ENCODE measurements around the gene GP1BB. TPM values are rescaled to one million over a fixed set of nuclear protein-coding genes. Genes with fewer than 3 reads are reported as not detected.

GP1BB gene
- total and polyA plus RNA-seq, 5 donors from 2014 or later = 6.4 TPM; not detected in 4

DNA sequence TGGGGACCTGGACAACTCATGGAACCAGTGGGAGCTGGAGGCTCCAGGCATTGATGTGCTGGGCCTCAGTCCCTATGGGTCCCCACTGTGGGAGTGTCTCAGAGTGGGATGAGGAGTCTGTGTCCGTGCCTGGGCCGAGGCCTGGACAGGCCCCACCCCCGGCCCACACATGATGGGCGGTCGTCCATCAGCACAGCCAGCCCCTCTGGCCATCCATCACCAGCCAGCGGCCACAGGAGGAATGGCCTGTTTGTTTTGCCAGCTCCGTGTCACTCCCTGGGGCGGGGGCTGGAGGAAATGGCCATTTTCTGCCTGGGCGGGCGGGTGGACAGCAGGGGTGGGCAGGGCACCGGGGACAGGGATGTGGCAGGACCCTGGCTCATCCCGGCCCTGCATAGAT lies 24.2 kb downstream of the GP1BB start:
- Histone ChIP-seq H3K4me3 (ENCODE audit: low read depth, low read length) (no peak overlapping the region), H3K36me3 (ENCODE audit: control insufficient read depth, insufficient read depth, low read length) (no peaks in the 10 kb centered on the region), H3K4me1 (ENCODE audit: control insufficient read depth, insufficient read depth, low read length, poor library complexity, severe bottlenecking) (no peaks in the 10 kb centered on the region), H3K27ac (ENCODE audit: insufficient read depth, low read length, poor library complexity, severe bottlenecking) (no peak overlapping the region), H3K9me3 (ENCODE audit: control insufficient read depth in 2 of 2, low read length in 2 of 2) (no peaks in the 10 kb centered on the region), H3K27me3 (ENCODE audit: control insufficient read depth, insufficient read depth, low read length) (peaks cover under 1% of the 10 kb centered on the region)
- Mint-ChIP-seq H3K27me3 (peaks cover 6% of the 10 kb centered on the region), H3K4me3 (no peak overlapping the region), H3K36me3 (no peaks in the 10 kb centered on the region), H3K4me1 (no peaks in the 10 kb centered on the region), H3K9me3 (no peaks in the 10 kb centered on the region), H3K27ac (no peak overlapping the region)
- DNase-seq (no peak), ATAC-seq (ENCODE audit: low read depth in 2 of 2) (no peak)

- H3K27ac Mint-ChIP-seq = no peak overlapping the region
- peaks cover 3% of the 10 kb centered on the region for H3K27me3 ChIP-seq (ENCODE audit: control insufficient read depth, insufficient read depth, low read length)
- peaks cover 9% of the 10 kb centered on the region for H3K27me3 Mint-ChIP-seq
- no peak overlapping the region for H3K4me3 Mint-ChIP-seq
- ATAC-seq (ENCODE audit: low read depth in 2 of 2) (no peak), DNase-seq (no peak)
- no peaks in the 10 kb centered on the region for H3K36me3 Mint-ChIP-seq
- H3K4me1 ChIP-seq (ENCODE audit: control insufficient read depth, insufficient read depth, low read length, poor library complexity, severe bottlenecking) = no peaks in the 10 kb centered on the region
- no peak overlapping the region for H3K4me3 ChIP-seq (ENCODE audit: low read depth, low read length)
- H3K4me1 Mint-ChIP-seq = no peaks in the 10 kb centered on the region
- no peaks in the 10 kb centered on the region for H3K9me3 Mint-ChIP-seq
- no peaks in the 10 kb centered on the region for H3K9me3 ChIP-seq (ENCODE audit: control insufficient read depth in 2 of 2, low read length in 2 of 2)
- no peaks in the 10 kb centered on the region for H3K36me3 ChIP-seq (ENCODE audit: control insufficient read depth, insufficient read depth, low read length)
- no peak overlapping the region for H3K27ac ChIP-seq (ENCODE audit: insufficient read depth, low read length, poor library complexity, severe bottlenecking)
Observed at GRCh38 chr22:19748139-19748538, 24.8 kb downstream of the GP1BB start.

DNA sequence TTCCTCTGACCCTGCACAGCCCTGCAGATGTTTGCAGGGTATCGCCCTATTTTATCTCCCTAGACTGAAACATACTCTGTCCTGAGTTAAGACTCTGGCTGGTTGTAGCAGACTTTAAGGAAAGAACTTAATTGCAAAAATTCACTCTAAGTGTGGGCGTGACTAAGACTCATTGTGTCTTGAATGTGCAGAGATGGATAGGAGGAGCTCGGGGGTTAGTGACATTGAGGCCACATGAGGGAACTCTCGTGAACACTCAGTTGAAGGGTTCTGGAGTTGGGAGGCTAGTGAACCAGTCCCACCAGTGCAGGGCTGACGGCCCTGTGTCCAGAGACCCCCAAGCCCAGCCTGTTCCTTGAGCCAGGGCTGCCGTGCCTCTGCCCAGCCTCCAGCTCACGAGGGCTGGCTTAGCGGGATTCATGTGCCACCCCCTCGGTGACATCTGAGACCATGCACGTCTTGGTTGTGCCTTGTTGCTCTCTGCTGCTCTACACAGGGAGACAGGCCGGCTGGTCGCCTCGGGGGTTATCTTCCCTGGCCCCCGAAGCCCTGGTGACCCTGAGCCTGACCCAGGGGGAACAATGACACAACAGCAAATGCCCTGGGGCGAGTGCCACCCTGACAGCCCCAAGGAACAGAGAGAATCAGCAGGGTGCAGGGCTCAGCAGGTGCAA lies 25.8 kb downstream of the GP1BB start:
- Histone ChIP-seq H3K9me3 (ENCODE audit: control insufficient read depth in 2 of 2, low read length in 2 of 2) (no peaks in the 10 kb centered on the region), H3K27ac (ENCODE audit: insufficient read depth, low read length, poor library complexity, severe bottlenecking) (no peak overlapping the region), H3K36me3 (ENCODE audit: control insufficient read depth, insufficient read depth, low read length) (no peaks in the 10 kb centered on the region), H3K4me1 (ENCODE audit: control insufficient read depth, insufficient read depth, low read length, poor library complexity, severe bottlenecking) (no peaks in the 10 kb centered on the region), H3K4me3 (ENCODE audit: low read depth, low read length) (no peak overlapping the region), H3K27me3 (ENCODE audit: control insufficient read depth, insufficient read depth, low read length) (peaks cover 3% of the 10 kb centered on the region)
- ATAC-seq (ENCODE audit: low read depth in 2 of 2) (no peak), DNase-seq (no peak)
- no peaks in the 10 kb centered on the region for H3K36me3 Mint-ChIP-seq
- H3K27me3 Mint-ChIP-seq = peaks cover 12% of the 10 kb centered on the region
- H3K4me1 Mint-ChIP-seq = no peaks in the 10 kb centered on the region
- no peaks in the 10 kb centered on the region for H3K9me3 Mint-ChIP-seq
- no peak overlapping the region for H3K4me3 Mint-ChIP-seq
- no peak overlapping the region for H3K27ac Mint-ChIP-seq

DNA sequence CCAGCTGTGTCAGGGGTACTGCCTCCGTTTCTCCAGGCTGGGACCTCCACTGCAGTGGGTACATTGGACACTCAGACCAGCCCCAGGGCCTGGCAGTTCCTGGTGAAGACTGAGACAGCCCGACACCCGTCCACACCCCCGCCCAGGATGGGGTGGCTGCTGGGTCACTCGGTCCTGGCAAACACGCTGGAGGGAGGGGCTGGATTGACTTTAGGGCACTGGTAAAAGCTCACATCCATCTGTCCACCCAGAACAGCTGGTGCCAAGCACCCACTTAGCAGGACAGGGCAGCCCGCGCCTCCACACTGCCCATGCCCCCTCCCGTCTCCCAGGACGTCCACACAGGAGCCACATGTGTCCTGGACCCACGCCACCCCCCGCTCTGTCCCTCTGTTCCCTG lies 26.5 kb downstream of the GP1BB start:
- Histone ChIP-seq H3K4me3 (ENCODE audit: low read depth, low read length) (no peak overlapping the region), H3K36me3 (ENCODE audit: control insufficient read depth, insufficient read depth, low read length) (no peaks in the 10 kb centered on the region), H3K27ac (ENCODE audit: insufficient read depth, low read length, poor library complexity, severe bottlenecking) (no peak overlapping the region), H3K9me3 (ENCODE audit: control insufficient read depth in 2 of 2, low read length in 2 of 2) (no peaks in the 10 kb centered on the region), H3K27me3 (ENCODE audit: control insufficient read depth, insufficient read depth, low read length) (peaks cover 3% of the 10 kb centered on the region), H3K4me1 (ENCODE audit: control insufficient read depth, insufficient read depth, low read length, poor library complexity, severe bottlenecking) (no peaks in the 10 kb centered on the region)
- Mint-ChIP-seq H3K36me3 (no peaks in the 10 kb centered on the region), H3K4me3 (no peak overlapping the region), H3K9me3 (no peaks in the 10 kb centered on the region), H3K27ac (no peak overlapping the region), H3K27me3 (peaks cover 19% of the 10 kb centered on the region), H3K4me1 (peaks cover 0 to 3% (median 0%) of the 10 kb centered on the region in 4 donors)
- DNase-seq (no peak), ATAC-seq (ENCODE audit: low read depth in 2 of 2) (no peak)

DNA sequence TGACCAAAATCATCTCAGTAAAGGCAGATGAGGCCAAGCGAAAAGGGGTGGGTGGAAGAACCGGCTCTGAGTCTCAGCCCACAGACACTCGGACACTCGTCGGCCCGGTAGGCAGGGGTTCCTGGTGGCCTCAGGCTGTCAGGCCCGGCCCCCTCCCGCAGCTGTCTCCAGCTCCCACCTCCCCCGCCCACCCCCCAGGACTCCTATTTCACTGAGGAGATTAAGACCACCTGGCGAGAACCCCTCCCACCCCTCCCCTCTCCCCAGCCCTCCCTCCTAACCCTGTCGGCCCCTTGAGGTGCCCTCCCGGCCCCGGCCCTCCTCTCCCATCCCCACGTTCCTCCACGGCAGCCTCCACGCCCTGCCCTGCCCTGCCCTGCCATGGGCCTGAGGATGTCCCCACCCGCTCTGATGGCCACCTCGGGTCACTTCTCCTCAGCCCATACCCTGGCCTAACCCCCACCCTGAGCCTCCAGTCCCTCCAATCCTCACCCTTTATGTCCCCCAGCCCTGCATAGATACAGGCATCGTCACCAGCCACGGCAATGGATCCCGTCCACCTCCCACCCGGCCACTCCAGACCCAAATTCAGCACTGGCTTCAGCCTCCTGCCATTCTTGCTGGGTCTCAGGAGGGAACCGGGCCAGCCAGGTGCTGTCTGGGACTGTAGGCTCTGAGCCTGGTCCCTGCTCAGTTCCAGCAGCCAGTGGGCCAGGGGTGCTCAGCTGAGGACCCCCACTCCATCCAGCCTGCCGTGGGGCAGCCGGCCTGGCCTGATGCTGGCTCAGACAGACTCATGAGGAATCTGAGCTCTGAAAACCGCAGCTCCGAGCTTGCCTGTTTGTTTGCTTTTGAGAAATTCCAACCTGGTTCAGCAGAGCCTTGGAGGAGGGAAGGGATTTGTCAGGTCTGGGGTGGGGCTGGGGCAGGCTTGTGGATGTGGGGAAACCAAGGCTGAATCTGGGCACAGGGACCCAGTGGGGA lies 27.5 kb downstream of the GP1BB start:
- no peak overlapping the region for H3K27ac ChIP-seq (ENCODE audit: insufficient read depth, low read length, poor library complexity, severe bottlenecking)
- Mint-ChIP-seq H3K27ac (no peak overlapping the region), H3K27me3 (peaks cover 23% of the 10 kb centered on the region), H3K4me3 (no peak overlapping the region), H3K9me3 (no peaks in the 10 kb centered on the region), H3K36me3 (no peaks in the 10 kb centered on the region), H3K4me1 (peaks cover 0 to 5% (median under 1%) of the 10 kb centered on the region in 4 donors)
- DNase-seq (no peak), ATAC-seq (ENCODE audit: low read depth in 2 of 2) (no peak)
- peaks cover 3% of the 10 kb centered on the region for H3K27me3 ChIP-seq (ENCODE audit: control insufficient read depth, insufficient read depth, low read length)
- no peaks in the 10 kb centered on the region for H3K9me3 ChIP-seq (ENCODE audit: control insufficient read depth in 2 of 2, low read length in 2 of 2)
- peaks cover 3% of the 10 kb centered on the region for H3K4me1 ChIP-seq (ENCODE audit: control insufficient read depth, insufficient read depth, low read length, poor library complexity, severe bottlenecking)
- H3K36me3 ChIP-seq (ENCODE audit: control insufficient read depth, insufficient read depth, low read length) = no peaks in the 10 kb centered on the region
- H3K4me3 ChIP-seq (ENCODE audit: low read depth, low read length) = no peak overlapping the region

DNA sequence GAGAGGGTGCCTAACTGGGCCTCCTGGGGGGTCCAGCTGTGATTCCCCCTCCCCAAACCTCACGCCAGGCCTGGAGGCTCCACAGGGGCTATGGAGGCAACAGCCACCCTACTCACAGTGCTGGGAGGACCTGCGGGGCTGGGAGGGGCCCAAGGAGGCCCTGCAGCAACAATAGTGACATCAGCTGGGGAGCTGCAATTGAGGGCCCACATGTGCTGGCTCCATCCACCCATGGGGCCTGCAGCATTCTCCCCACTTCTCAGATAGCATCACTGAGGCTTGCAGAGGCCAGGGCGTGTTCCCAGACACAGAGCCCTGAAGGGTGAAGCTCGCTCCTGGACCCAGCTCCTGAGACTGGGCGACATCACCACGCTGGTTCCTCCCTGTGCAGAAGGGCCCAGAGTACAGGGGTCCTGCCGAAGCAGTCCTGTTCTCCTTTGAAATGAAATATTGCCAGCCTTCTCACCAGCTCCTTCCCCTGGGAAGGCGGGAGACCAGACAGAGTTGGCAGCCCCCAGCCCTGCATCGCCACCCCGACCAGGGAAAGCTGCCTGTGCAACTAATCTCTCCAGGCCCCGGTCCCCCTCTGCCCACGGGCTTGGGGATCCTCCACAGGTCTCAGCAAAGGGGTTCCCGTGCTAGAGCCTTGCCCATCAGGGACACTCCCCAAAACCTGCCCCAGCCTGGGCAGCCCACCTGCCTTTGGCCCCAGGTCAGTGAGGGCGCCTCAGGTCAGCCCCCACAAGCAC lies 28.3 kb downstream of the GP1BB start:
- no peak for ATAC-seq (ENCODE audit: low read depth in 2 of 2)
- peaks cover 32% of the 10 kb centered on the region for H3K27me3 Mint-ChIP-seq
- H3K4me3 Mint-ChIP-seq = no peak overlapping the region
- H3K36me3 Mint-ChIP-seq = no peaks in the 10 kb centered on the region
- peaks cover 3% of the 10 kb centered on the region for H3K27me3 ChIP-seq (ENCODE audit: control insufficient read depth, insufficient read depth, low read length)
- no peaks in the 10 kb centered on the region for H3K36me3 ChIP-seq (ENCODE audit: control insufficient read depth, insufficient read depth, low read length)
- H3K27ac Mint-ChIP-seq = no peak overlapping the region
- peaks cover 12% of the 10 kb centered on the region for H3K4me1 ChIP-seq (ENCODE audit: control insufficient read depth, insufficient read depth, low read length, poor library complexity, severe bottlenecking)
- H3K4me3 ChIP-seq (ENCODE audit: low read depth, low read length) = no peak overlapping the region
- H3K9me3 ChIP-seq (ENCODE audit: control insufficient read depth in 2 of 2, low read length in 2 of 2) = no peaks in the 10 kb centered on the region
- H3K4me1 Mint-ChIP-seq = peaks cover 0 to 12% (median 4%) of the 10 kb centered on the region in 4 donors
- DNase-seq = no peak
- peaks cover 0 to 2% (median 0%) of the 10 kb centered on the region in 7 donors for H3K9me3 Mint-ChIP-seq
- H3K27ac ChIP-seq (ENCODE audit: insufficient read depth, low read length, poor library complexity, severe bottlenecking) = no peak overlapping the region

- H3K36me3 ChIP-seq (ENCODE audit: control insufficient read depth, insufficient read depth, low read length) = no peaks in the 10 kb centered on the region
- H3K4me3 Mint-ChIP-seq = peak overlapping the region in 1 of 4 donors; percentile 25
- H3K27me3 Mint-ChIP-seq = peaks cover 41% of the 10 kb centered on the region
- peaks cover 0 to 2% (median 0%) of the 10 kb centered on the region in 7 donors for H3K9me3 Mint-ChIP-seq
- H3K27me3 ChIP-seq (ENCODE audit: control insufficient read depth, insufficient read depth, low read length) = peaks cover 3% of the 10 kb centered on the region
- peaks cover 0 to 24% (median 7%) of the 10 kb centered on the region in 4 donors for H3K4me1 Mint-ChIP-seq
- H3K9me3 ChIP-seq (ENCODE audit: control insufficient read depth in 2 of 2, low read length in 2 of 2) = no peaks in the 10 kb centered on the region
- ATAC-seq (ENCODE audit: low read depth in 2 of 2) = no peak
- no peak overlapping the region for H3K4me3 ChIP-seq (ENCODE audit: low read depth, low read length)
- no peaks in the 10 kb centered on the region for H3K36me3 Mint-ChIP-seq
- H3K4me1 ChIP-seq (ENCODE audit: control insufficient read depth, insufficient read depth, low read length, poor library complexity, severe bottlenecking) = peaks cover 18% of the 10 kb centered on the region
- H3K27ac Mint-ChIP-seq = no peak overlapping the region
- no peak for DNase-seq
- no peak overlapping the region for H3K27ac ChIP-seq (ENCODE audit: insufficient read depth, low read length, poor library complexity, severe bottlenecking)
Observed at GRCh38 chr22:19753090-19753842, 29.9 kb downstream of the GP1BB start.
